CD14-positive monocyte (primary cell): Measurements from ENCODE around the gene LRRC25. TPM values are rescaled to one million over a fixed set of nuclear protein-coding genes. Genes with fewer than 3 reads are reported as not detected.

ENCODE experiments used
- DNase-seq, 3 donors: peaks; one replicate each; pipeline ENCODE4 v3.0.0-alpha.2; 2011 to 2022
- H2AFZ ChIP-seq: 2 replicates; pipeline ENCODE4 v1.6.0; 2012; ENCODE audit warnings: mild to moderate bottlenecking, low read depth, low read length, inconsistent platforms; ENCODE audit not compliant: insufficient read depth, poor library complexity, severe bottlenecking
- H3K27ac ChIP-seq, 2 donors: 1 replicate in 1 of 2; 2 replicates in 1 of 2; pipeline ENCODE4 v1.5.1; 2012 to 2013; ENCODE audit warnings: low read length in 2 of 2, control low read depth in 1 of 2, inconsistent platforms in 1 of 2, low read depth in 1 of 2, mild to moderate bottlenecking in 1 of 2
- H3K27me3 ChIP-seq, 2 donors: one replicate each; pipeline versions ENCODE4 v1.6.0 to v1.6.1; 2011 to 2013; ENCODE audit warnings: low read length in 2 of 2; ENCODE audit not compliant: control insufficient read depth in 2 of 2, insufficient read depth in 2 of 2
- H3K36me3 ChIP-seq, 2 donors: replicated peaks in 1 of 2; 1 replicate in 1 of 2; 2 replicates in 1 of 2; pipeline versions ENCODE4 v1.5.1 to v1.6.1; 2012 to 2013; ENCODE audit warnings: low read length in 2 of 2, control low read depth in 1 of 2, inconsistent platforms in 1 of 2, mild to moderate bottlenecking in 1 of 2; ENCODE audit not compliant: insufficient read depth in 2 of 2, control insufficient read depth in 1 of 2
- H3K4me1 ChIP-seq, 2 donors: 1 replicate in 1 of 2; 2 replicates in 1 of 2; pipeline versions ENCODE4 v1.5.1 to v1.6.1; 2012 to 2013; ENCODE audit warnings: low read length in 2 of 2, control low read depth in 1 of 2, inconsistent platforms in 1 of 2, mild to moderate bottlenecking in 1 of 2, moderate library complexity in 1 of 2; ENCODE audit not compliant: insufficient read depth in 2 of 2, control insufficient read depth in 1 of 2
- H3K4me2 ChIP-seq: replicated peaks from 2 replicates; pipeline ENCODE3; 2012; ENCODE audit warnings: low read length, moderate library complexity, mild to moderate bottlenecking; ENCODE audit not compliant: poor library complexity, severe bottlenecking; ENCODE audit errors: extremely low read depth
- H3K4me3 ChIP-seq, 3 experiments: fragments of 200-600 bp in 1 of 3; sonication (generic) in 1 of 3; replicated peaks in 1 of 3; 1 replicate in 2 of 3; 2 replicates in 1 of 3; pipeline ENCODE4 v1.5.1; 2011 to 2013; ENCODE audit warnings: low read length in 3 of 3, mild to moderate bottlenecking in 3 of 3, control low read depth in 2 of 3, low read depth in 2 of 3, inconsistent platforms in 1 of 3, moderate library complexity in 1 of 3
- H3K79me2 ChIP-seq: 2 replicates; pipeline ENCODE4 v1.6.0; 2012; ENCODE audit warnings: mild to moderate bottlenecking, control low read depth, inconsistent platforms, low read length, moderate library complexity; ENCODE audit not compliant: insufficient read depth
- H3K9ac ChIP-seq: 2 replicates; pipeline ENCODE4 v1.6.0; 2017; ENCODE audit warnings: low read length, mild to moderate bottlenecking; ENCODE audit not compliant: insufficient read depth, poor library complexity, severe bottlenecking
- H3K9me3 ChIP-seq, 2 donors: replicated peaks in 1 of 2; 1 replicate in 1 of 2; 2 replicates in 1 of 2; pipeline versions ENCODE4 v1.5.1 to v1.6.1; 2012 to 2013; ENCODE audit warnings: low read length in 2 of 2, control low read depth in 1 of 2; ENCODE audit not compliant: control insufficient read depth in 1 of 2, insufficient read depth in 1 of 2
- H4K20me1 ChIP-seq: 2 replicates; pipeline ENCODE4 v1.6.0; 2012; ENCODE audit warnings: mild to moderate bottlenecking, low read length, control low read depth, moderate library complexity; ENCODE audit not compliant: insufficient read depth
- H3K27ac Mint-ChIP-seq, 7 donors: one replicate each; pipeline ENCODE4 v1.8.0; 2020; ENCODE audit warnings: mild to moderate bottlenecking in 7 of 7, mixed read lengths in 7 of 7, moderate library complexity in 6 of 7, inconsistent platforms in 2 of 7
- H3K27me3 Mint-ChIP-seq, 3 donors: one replicate each; pipeline ENCODE4 v1.8.0; 2021 to 2022; ENCODE audit warnings: low read depth in 3 of 3, mild to moderate bottlenecking in 3 of 3, mixed read lengths in 3 of 3, moderate library complexity in 3 of 3, inconsistent platforms in 1 of 3
- H3K36me3 Mint-ChIP-seq, 2 donors: one replicate each; pipeline ENCODE4 v1.8.0; 2020; ENCODE audit warnings: mixed read lengths in 2 of 2, inconsistent platforms in 1 of 2, mild to moderate bottlenecking in 1 of 2
- H3K4me1 Mint-ChIP-seq: one replicate; pipeline ENCODE4 v1.8.0; 2020; ENCODE audit warnings: mild to moderate bottlenecking, mixed read lengths
- H3K4me3 Mint-ChIP-seq, 2 donors: one replicate each; pipeline ENCODE4 v1.8.0; 2020; ENCODE audit warnings: mild to moderate bottlenecking in 2 of 2, mixed read lengths in 2 of 2, moderate library complexity in 1 of 2
- H3K9me3 Mint-ChIP-seq, 7 donors: one replicate each; pipeline ENCODE4 v1.8.0; 2020 to 2022; ENCODE audit warnings: mixed read lengths in 7 of 7, mild to moderate bottlenecking in 6 of 7, moderate library complexity in 6 of 7, inconsistent platforms in 2 of 7
- CTCF ChIP-seq: fragments of 200-600 bp; IDR thresholded peaks from one replicate; pipeline ENCODE4 v1.8.0; 2022; ENCODE audit warnings: antibody characterized with exemption, mild to moderate bottlenecking
- WGBS: methylation state at CpG from one replicate; pipeline ENCODE4 v1.1.5; 2013; ENCODE audit warnings: missing lambda C conversion rate; ENCODE audit not compliant: insufficient coverage; 5-methylcytosine and 5-hydroxymethylcytosine counted together
- intact Hi-C, 2 donors: fragments of 100-400 bp; cut with micrococcal nuclease; formaldehyde crosslinking; loops; one replicate each; pipeline versions ENCODE4 v1.15.0 to v1.15.1; 2023
- polyA plus RNA-seq, 3 donors: library from polyadenylated mRNA; depleted of rRNA in 1 of 3; unstranded in 2 of 3; stranded (reverse) in 1 of 3; fragments of 300-500 nt in 2 of 3; fragments of >200 nt in 1 of 3; fragmentation: Illumina TruSeq in 2 of 3; gene quantifications; 1 replicate in 2 of 3; 2 replicates in 1 of 3; pipeline ENCODE4 v1.2.3, GENCODE V29; 2012 to 2021

LRRC25 gene
- polyA plus RNA-seq, 3 donors = 173 to 581 (median 416) TPM

GRCh38 chr19:18424122-18424889, 26.9 kb upstream of the LRRC25 start:
- Histone ChIP-seq H3K79me2 (peaks cover 55% of the 10 kb centered on the region), H4K20me1 (peaks cover 94% of the 10 kb centered on the region), H3K4me3 (no peak overlapping the region), H3K4me1 (peaks cover 31 to 47% of the 10 kb centered on the region in 2 donors), H3K27me3 (no peaks in the 10 kb centered on the region), H3K27ac (no peak overlapping the region), H3K36me3 (no peaks in the 10 kb centered on the region), H2AFZ (no peak overlapping the region), H3K4me2 (no peak overlapping the region), H3K9ac (no peak overlapping the region), H3K9me3 (no peaks in the 10 kb centered on the region)
- peaks cover 0 to 6% (median 2%) of the 10 kb centered on the region in 3 donors for H3K27me3 Mint-ChIP-seq
- H3K36me3 Mint-ChIP-seq = peaks cover 7 to 30% of the 10 kb centered on the region in 2 donors
- H3K4me1 Mint-ChIP-seq = peaks cover 42% of the 10 kb centered on the region
- no peak overlapping the region for H3K27ac Mint-ChIP-seq
- no peak for DNase-seq
- TF ChIP-seq CTCF = no peak
- H3K4me3 Mint-ChIP-seq = no peak overlapping the region
- intact Hi-C loops = no loop called here
- 89% methylated on average over 20 of the region's 22 CpGs for WGBS
- H3K9me3 Mint-ChIP-seq = peaks cover 0 to 3% (median 0%) of the 10 kb centered on the region in 7 donors

GRCh38 chr19:18423258-18424020, 26.0 kb upstream of the LRRC25 start:
- Histone ChIP-seq H3K4me2 (no peak overlapping the region), H3K4me1 (peaks cover 29 to 47% of the 10 kb centered on the region in 2 donors), H4K20me1 (peaks cover 85% of the 10 kb centered on the region), H3K79me2 (peaks cover 55% of the 10 kb centered on the region), H3K27ac (no peak overlapping the region), H3K27me3 (no peaks in the 10 kb centered on the region), H3K9ac (no peak overlapping the region), H2AFZ (no peak overlapping the region), H3K36me3 (no peaks in the 10 kb centered on the region), H3K4me3 (no peak overlapping the region), H3K9me3 (no peaks in the 10 kb centered on the region)
- peaks cover 48% of the 10 kb centered on the region for H3K4me1 Mint-ChIP-seq
- H3K9me3 Mint-ChIP-seq = peaks cover 0 to 3% (median 0%) of the 10 kb centered on the region in 7 donors
- peaks cover 7 to 30% of the 10 kb centered on the region in 2 donors for H3K36me3 Mint-ChIP-seq
- H3K27me3 Mint-ChIP-seq = peaks cover 0 to 6% (median 2%) of the 10 kb centered on the region in 3 donors
- TF ChIP-seq CTCF = no peak
- DNase-seq = no peak
- no peak overlapping the region for H3K4me3 Mint-ChIP-seq
- intact Hi-C loops = no loop called here
- 96% methylated on average over 15 of the region's 21 CpGs for WGBS
- H3K27ac Mint-ChIP-seq = no peak overlapping the region
